ENCODE data around the gene MOSPD2. TPM values are rescaled to one million over a fixed set of nuclear protein-coding genes. Genes with fewer than 3 reads are reported as not detected.

Gene MOSPD2
- total RNA-seq, 4 donors from 2014 or later = 2.8 to 11.0 (median 3.3) TPM

GRCh38 chrX:14923761-14924160 is 50.5 kb downstream of the MOSPD2 start:
- no peaks in the 10 kb centered on the region for H3K27me3 ChIP-seq
- no peaks in the 10 kb centered on the region for H3K9me3 ChIP-seq
- TF ChIP-seq, protein P1, sequence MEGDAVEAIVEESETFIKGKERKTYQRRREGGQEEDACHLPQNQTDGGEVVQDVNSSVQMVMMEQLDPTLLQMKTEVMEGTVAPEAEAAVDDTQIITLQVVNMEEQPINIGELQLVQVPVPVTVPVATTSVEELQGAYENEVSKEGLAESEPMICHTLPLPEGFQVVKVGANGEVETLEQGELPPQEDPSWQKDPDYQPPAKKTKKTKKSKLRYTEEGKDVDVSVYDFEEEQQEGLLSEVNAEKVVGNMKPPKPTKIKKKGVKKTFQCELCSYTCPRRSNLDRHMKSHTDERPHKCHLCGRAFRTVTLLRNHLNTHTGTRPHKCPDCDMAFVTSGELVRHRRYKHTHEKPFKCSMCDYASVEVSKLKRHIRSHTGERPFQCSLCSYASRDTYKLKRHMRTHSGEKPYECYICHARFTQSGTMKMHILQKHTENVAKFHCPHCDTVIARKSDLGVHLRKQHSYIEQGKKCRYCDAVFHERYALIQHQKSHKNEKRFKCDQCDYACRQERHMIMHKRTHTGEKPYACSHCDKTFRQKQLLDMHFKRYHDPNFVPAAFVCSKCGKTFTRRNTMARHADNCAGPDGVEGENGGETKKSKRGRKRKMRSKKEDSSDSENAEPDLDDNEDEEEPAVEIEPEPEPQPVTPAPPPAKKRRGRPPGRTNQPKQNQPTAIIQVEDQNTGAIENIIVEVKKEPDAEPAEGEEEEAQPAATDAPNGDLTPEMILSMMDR (IDR thresholded peaks at IDR 0.05 in 4 of 5, conservative IDR thresholded peaks at IDR 0.05 in 1 of 5) = no peak
- no peak for TF ChIP-seq POLR2A (IDR thresholded peaks at IDR 0.05)
- ATAC-seq = no peak
- no peaks in the 10 kb centered on the region for H3K4me1 ChIP-seq
- H3K36me3 ChIP-seq = peaks cover 0 to 7% of the 10 kb centered on the region in 2 donors
- no peak overlapping the region for H3K4me3 ChIP-seq
- in situ Hi-C loops (cut with MboI; ENCODE audit: low sequenced_read_pairs in 4 of 4) (no loop called here), intact Hi-C loops (cut with DNase I; ENCODE audit: low total_unique reads) (no loop called here)
- no peak for DNase-seq
- H3K27ac ChIP-seq = no peak overlapping the region

DNA sequence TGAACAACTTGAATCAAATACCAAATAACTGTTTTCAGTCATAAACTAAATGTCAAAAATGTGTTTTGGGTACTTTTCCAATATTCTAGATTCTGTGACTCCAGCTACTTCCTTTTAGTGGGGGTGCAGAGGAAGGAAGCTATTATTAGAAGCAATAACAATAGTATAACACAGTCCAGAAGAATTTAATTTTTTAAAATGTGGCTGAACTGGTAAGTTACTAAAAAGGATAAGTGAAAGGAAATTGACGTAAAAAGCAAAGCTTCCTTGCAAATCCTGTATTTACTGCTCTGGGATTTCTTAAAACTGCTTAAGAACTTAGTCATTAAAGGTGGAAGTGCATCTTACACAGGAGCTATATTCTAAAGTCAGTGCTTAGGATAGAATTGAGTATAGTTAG is 53.2 kb downstream of the MOSPD2 start:
- in situ Hi-C loops (cut with MboI; ENCODE audit: low sequenced_read_pairs in 4 of 4) = no loop called here
- TF ChIP-seq POLR2A (IDR thresholded peaks at IDR 0.05) = no peak
- TF ChIP-seq, protein P1 (IDR thresholded peaks at IDR 0.05 in 4 of 5, conservative IDR thresholded peaks at IDR 0.05 in 1 of 5) = no peak
- no peak for ATAC-seq
- no peak for DNase-seq
- H3K4me3 ChIP-seq = no peak overlapping the region
- H3K9me3 ChIP-seq = no peaks in the 10 kb centered on the region
- no peaks in the 10 kb centered on the region for H3K4me1 ChIP-seq
- intact Hi-C loops (cut with DNase I; ENCODE audit: low total_unique reads) = no loop called here
- no peaks in the 10 kb centered on the region for H3K27me3 ChIP-seq
- no peaks in the 10 kb centered on the region for H3K36me3 ChIP-seq
- H3K27ac ChIP-seq = no peak overlapping the region

- intact Hi-C loops (cut with DNase I; ENCODE audit: low total_unique reads) = no loop called here
- TF ChIP-seq, protein P1 (IDR thresholded peaks at IDR 0.05 in 4 of 5, conservative IDR thresholded peaks at IDR 0.05 in 1 of 5) = no peak
- TF ChIP-seq POLR2A (IDR thresholded peaks at IDR 0.05) = no peak
Observed at GRCh38 chrX:14927401-14927800, 54.2 kb downstream of the MOSPD2 start.

GRCh38 chrX:14930663-14931062 is 57.4 kb downstream of the MOSPD2 start:
- H3K36me3 ChIP-seq = no peaks in the 10 kb centered on the region
- no peaks in the 10 kb centered on the region for H3K27me3 ChIP-seq
- H3K27ac ChIP-seq = no peak overlapping the region
- DNase-seq (no peak), ATAC-seq (no peak)
- no peaks in the 10 kb centered on the region for H3K4me1 ChIP-seq
- TF ChIP-seq, protein P1 (IDR thresholded peaks at IDR 0.05 in 4 of 5, conservative IDR thresholded peaks at IDR 0.05 in 1 of 5) = no peak
- TF ChIP-seq POLR2A (IDR thresholded peaks at IDR 0.05) = no peak
- H3K4me3 ChIP-seq = no peak overlapping the region
- intact Hi-C loops (cut with DNase I; ENCODE audit: low total_unique reads) (no loop called here), in situ Hi-C loops (cut with MboI; ENCODE audit: low sequenced_read_pairs in 4 of 4) (no loop called here)
- no peaks in the 10 kb centered on the region for H3K9me3 ChIP-seq

More at GRCh38 chrX:14927401-14927800, 54.2 kb downstream of the MOSPD2 start:
- ATAC-seq (no peak), DNase-seq (no peak)
- no peaks in the 10 kb centered on the region for H3K4me1 ChIP-seq
- in situ Hi-C loops (cut with MboI; ENCODE audit: low sequenced_read_pairs in 4 of 4) = no loop called here
- H3K9me3 ChIP-seq = no peaks in the 10 kb centered on the region
- H3K27ac ChIP-seq = no peak overlapping the region
- H3K27me3 ChIP-seq = no peaks in the 10 kb centered on the region
- H3K36me3 ChIP-seq = no peaks in the 10 kb centered on the region
- no peak overlapping the region for H3K4me3 ChIP-seq

- no peak for ATAC-seq
Observed at GRCh38 chrX:14932136-14932535, 58.9 kb downstream of the MOSPD2 start.

More at GRCh38 chrX:14932136-14932535, 58.9 kb downstream of the MOSPD2 start:
- no peaks in the 10 kb centered on the region for H3K9me3 ChIP-seq
- intact Hi-C loops (cut with DNase I; ENCODE audit: low total_unique reads) (no loop called here), in situ Hi-C loops (cut with MboI; ENCODE audit: low sequenced_read_pairs in 4 of 4) (no loop called here)
- no peak overlapping the region for H3K27ac ChIP-seq
- H3K27me3 ChIP-seq = no peaks in the 10 kb centered on the region
- TF ChIP-seq POLR2A (IDR thresholded peaks at IDR 0.05) = no peak
- TF ChIP-seq, protein P1 (IDR thresholded peaks at IDR 0.05 in 4 of 5, conservative IDR thresholded peaks at IDR 0.05 in 1 of 5) = no peak
- H3K36me3 ChIP-seq = no peaks in the 10 kb centered on the region
- H3K4me1 ChIP-seq = no peaks in the 10 kb centered on the region
- no peak overlapping the region for H3K4me3 ChIP-seq
- no peak for DNase-seq

Measured in gastrocnemius medialis (tissue), 4 donors.